ENCODE measurements around the gene SOX18. TPM values are rescaled to one million over a fixed set of nuclear protein-coding genes. Genes with fewer than 3 reads are reported as not detected.

Gene SOX18
- total RNA-seq, 3 donors from 2014 or later (not counting 1 experiment from before 2014, with no cell fraction given), result not detected

DNA sequence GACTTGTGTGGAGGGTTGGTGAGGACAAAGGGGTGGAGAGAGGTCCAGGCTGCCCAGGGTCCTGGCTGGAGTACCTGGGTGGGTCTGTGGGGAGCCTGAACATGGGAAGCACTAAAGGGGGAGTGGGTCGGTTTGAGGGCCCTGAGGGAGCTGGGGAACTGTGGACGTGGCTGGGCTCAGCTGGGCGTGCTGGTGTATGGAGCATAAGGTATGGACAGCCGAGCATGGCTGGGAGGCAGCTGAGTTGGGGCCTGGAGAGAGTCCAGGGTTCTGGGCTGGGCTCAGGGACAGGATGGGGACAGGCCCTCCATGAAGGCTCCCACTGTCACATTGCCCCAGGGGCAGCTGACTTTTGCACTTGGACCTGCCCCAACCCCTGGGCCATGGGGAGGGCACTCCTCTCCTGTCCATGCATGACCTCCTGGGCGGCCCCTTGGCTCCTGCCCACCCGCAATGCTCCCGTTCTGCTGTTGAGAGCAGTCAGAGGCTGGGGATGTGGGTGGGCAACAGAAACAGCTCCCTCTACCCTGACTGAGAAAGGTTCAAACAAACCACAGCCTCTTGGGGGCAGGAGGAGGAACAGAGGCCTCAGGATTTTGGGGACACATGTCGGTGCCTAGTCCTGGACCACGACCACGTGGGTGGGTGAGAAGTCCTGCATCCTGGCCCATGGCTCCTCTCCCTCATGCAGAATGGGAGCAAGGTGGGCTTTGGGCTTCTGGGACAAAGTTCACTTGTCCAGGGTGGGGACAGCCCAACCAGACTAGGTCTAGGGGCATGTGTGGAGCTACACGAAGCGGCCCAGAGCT lies 9.0 kb downstream of the SOX18 start:
- Mint-ChIP-seq H3K4me3 (no peak overlapping the region), H3K4me1 (peaks cover 5 to 15% of the 10 kb centered on the region in 2 donors), H3K27ac (no peak overlapping the region), H3K9me3 (no peaks in the 10 kb centered on the region), H3K27me3 (ENCODE audit: low read depth in 2 of 2) (peaks cover 7 to 17% of the 10 kb centered on the region in 2 donors), H3K36me3 (no peaks in the 10 kb centered on the region)
- ATAC-seq (no peak), DNase-seq (no peak)
- Histone ChIP-seq H3K4me1 (ENCODE audit: control insufficient read depth, insufficient read depth, low read length) (peaks cover 62% of the 10 kb centered on the region), H3K27ac (ENCODE audit: low read length) (no peak overlapping the region), H3K27me3 (ENCODE audit: control insufficient read depth, insufficient read depth, low read length) (peaks cover 36% of the 10 kb centered on the region), H3K36me3 (ENCODE audit: control insufficient read depth, insufficient read depth, low read length) (no peaks in the 10 kb centered on the region), H3K9me3 (ENCODE audit: control insufficient read depth, insufficient read depth, low read length) (no peaks in the 10 kb centered on the region), H3K4me3 (ENCODE audit: low read length) (no peak overlapping the region)
- 70% methylated on average over 12 of the region's 12 CpGs for WGBS (ENCODE audit: insufficient coverage)
- TF ChIP-seq, protein P1, sequence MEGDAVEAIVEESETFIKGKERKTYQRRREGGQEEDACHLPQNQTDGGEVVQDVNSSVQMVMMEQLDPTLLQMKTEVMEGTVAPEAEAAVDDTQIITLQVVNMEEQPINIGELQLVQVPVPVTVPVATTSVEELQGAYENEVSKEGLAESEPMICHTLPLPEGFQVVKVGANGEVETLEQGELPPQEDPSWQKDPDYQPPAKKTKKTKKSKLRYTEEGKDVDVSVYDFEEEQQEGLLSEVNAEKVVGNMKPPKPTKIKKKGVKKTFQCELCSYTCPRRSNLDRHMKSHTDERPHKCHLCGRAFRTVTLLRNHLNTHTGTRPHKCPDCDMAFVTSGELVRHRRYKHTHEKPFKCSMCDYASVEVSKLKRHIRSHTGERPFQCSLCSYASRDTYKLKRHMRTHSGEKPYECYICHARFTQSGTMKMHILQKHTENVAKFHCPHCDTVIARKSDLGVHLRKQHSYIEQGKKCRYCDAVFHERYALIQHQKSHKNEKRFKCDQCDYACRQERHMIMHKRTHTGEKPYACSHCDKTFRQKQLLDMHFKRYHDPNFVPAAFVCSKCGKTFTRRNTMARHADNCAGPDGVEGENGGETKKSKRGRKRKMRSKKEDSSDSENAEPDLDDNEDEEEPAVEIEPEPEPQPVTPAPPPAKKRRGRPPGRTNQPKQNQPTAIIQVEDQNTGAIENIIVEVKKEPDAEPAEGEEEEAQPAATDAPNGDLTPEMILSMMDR (IDR thresholded peaks at IDR 0.05), result no peak
- intact Hi-C loops (cut with micrococcal nuclease), result no loop called here

DNA sequence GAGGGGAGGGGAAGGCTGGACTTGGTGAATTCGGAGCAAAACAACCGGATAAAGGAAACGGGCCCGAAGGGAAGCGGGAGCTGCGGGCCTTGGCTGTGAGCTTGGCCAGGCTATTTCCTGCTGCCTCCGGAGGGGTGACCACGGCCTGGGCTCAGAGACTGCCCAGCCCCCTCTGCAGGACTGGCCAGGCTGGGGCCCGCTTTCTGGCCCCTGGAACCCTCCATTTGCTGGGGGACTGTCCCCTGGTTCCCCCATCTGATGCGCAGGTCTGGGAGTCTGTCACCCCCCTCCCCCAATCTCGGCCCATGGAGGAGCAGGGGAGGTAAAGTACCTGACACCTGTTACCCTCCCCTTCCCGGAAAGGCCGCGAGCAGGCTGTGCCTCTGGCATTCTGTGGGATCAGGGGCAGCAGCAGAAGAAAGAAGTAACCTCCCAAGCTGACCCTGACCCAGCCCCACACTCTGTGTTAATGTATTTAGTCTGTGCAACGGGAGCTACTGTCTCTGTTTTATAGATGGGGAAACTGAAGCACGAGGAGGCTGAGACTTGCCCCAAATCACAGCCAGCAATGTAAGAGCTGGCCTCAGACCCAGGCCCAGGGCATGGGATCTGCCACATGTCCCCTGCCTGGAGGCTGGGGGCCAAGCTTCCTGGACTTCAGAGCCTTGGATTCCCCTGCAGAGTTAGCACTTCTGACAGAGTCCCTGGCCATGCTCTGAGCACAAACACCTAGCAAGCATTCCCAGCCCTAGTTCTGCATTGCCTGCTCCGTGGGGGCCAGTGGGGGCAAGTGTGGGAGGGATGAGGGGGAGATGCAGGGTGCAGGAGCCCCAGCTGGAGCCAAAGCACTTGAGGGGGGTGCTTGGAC lies 9.9 kb downstream of the SOX18 start:
- no peaks in the 10 kb centered on the region for H3K9me3 Mint-ChIP-seq
- no peak overlapping the region for H3K27ac Mint-ChIP-seq
- no peak overlapping the region for H3K27ac ChIP-seq (ENCODE audit: low read length)
- H3K4me1 Mint-ChIP-seq, result peaks cover 5 to 15% of the 10 kb centered on the region in 2 donors
- intact Hi-C loops (cut with micrococcal nuclease), result loop anchor here (1.0 to 5.0 kb wide), 3 partner anchors 18 to 127 kb away; no protein-coding TSS in a partner anchor
- no peak for ATAC-seq
- H3K9me3 ChIP-seq (ENCODE audit: control insufficient read depth, insufficient read depth, low read length), result no peaks in the 10 kb centered on the region
- no peaks in the 10 kb centered on the region for H3K36me3 Mint-ChIP-seq
- peaks cover 36% of the 10 kb centered on the region for H3K27me3 ChIP-seq (ENCODE audit: control insufficient read depth, insufficient read depth, low read length)
- peak overlapping the region; percentile 19 for H3K4me3 ChIP-seq (ENCODE audit: low read length)
- H3K36me3 ChIP-seq (ENCODE audit: control insufficient read depth, insufficient read depth, low read length), result no peaks in the 10 kb centered on the region
- 29% methylated on average over 17 of the region's 17 CpGs for WGBS (ENCODE audit: insufficient coverage)
- peak overlapping the region; percentile 57 for H3K4me3 Mint-ChIP-seq
- TF ChIP-seq, protein P1 (IDR thresholded peaks at IDR 0.05), result no peak
- H3K4me1 ChIP-seq (ENCODE audit: control insufficient read depth, insufficient read depth, low read length), result peaks cover 66% of the 10 kb centered on the region
- peaks cover 7 to 17% of the 10 kb centered on the region in 2 donors for H3K27me3 Mint-ChIP-seq (ENCODE audit: low read depth in 2 of 2)
- no peak for DNase-seq

DNA sequence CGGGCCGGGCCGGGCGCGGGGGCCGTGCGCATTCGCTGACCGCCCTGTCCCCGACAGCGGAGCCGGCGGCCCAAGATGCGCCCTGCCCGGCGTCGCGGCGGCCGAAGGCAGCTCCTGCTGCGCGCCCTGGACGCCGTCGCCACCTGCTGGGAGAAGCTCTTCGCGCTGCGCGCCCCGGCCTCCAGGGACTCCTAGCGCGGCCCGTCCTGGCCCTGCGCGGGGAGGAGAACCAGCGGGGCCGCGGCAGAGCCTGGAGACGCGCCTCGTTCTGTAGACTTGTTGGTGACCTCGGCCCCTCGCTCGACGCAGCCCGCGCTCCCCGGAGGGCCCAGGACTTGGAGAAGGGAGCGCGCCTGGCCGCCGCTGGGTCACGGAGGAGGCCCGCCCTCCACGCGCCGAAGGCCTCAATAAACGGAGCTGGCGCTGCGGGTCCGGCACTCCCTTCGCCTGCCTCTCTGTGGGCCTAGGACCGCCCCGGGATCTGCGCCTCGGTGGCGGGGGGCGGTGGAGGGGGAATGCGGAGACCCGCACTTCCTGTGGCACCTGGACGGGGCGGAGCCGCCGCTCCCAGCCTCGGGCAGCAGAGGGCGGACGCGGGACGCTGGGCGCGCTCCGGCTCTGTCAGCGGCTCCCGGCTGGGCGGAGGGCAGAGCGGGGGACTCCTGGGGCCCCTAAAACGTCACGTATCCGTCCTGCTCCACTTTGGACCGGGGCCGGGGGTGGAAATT lies 10.7 kb downstream of the SOX18 start:
- Mint-ChIP-seq H3K4me1 (peaks cover 5 to 15% of the 10 kb centered on the region in 2 donors), H3K36me3 (no peaks in the 10 kb centered on the region), H3K27ac (no peak overlapping the region), H3K27me3 (ENCODE audit: low read depth in 2 of 2) (peaks cover 7 to 17% of the 10 kb centered on the region in 2 donors), H3K9me3 (no peaks in the 10 kb centered on the region), H3K4me3 (peak overlapping the region; percentile 79)
- ATAC-seq (peak; percentile 81 to 89 (median 84)), DNase-seq (peak; percentile 66 to 86)
- no peak overlapping the region for H3K27ac ChIP-seq (ENCODE audit: low read length)
- H3K27me3 ChIP-seq (ENCODE audit: control insufficient read depth, insufficient read depth, low read length), result peaks cover 36% of the 10 kb centered on the region
- under 1% methylated on average over 91 of the region's 91 CpGs for WGBS (ENCODE audit: insufficient coverage)
- H3K4me1 ChIP-seq (ENCODE audit: control insufficient read depth, insufficient read depth, low read length), result peaks cover 73% of the 10 kb centered on the region
- intact Hi-C loops (cut with micrococcal nuclease), result loop anchor here (1.0 to 5.0 kb wide), 3 partner anchors 19 to 126 kb away; no protein-coding TSS in a partner anchor
- TF ChIP-seq, protein P1 (IDR thresholded peaks at IDR 0.05), result peak; percentile 71
- peaks cover 3% of the 10 kb centered on the region for H3K36me3 ChIP-seq (ENCODE audit: control insufficient read depth, insufficient read depth, low read length)
- no peaks in the 10 kb centered on the region for H3K9me3 ChIP-seq (ENCODE audit: control insufficient read depth, insufficient read depth, low read length)
- peak overlapping the region; percentile 48 for H3K4me3 ChIP-seq (ENCODE audit: low read length)

All from natural killer cell (primary cell).